Breast epithelium (tissue), 4 donors: ENCODE results near the gene KCNMB2. TPM values are rescaled to one million over a fixed set of nuclear protein-coding genes. Genes with fewer than 3 reads are reported as not detected.

ENCODE experiments used
- DNase-seq, 2 donors: peaks; one replicate each; pipeline ENCODE4 v3.0.0-alpha.2; 2019; ENCODE audit warnings: low spot score in 2 of 2
- H3K27ac ChIP-seq, 2 donors: fragments of 200-600 bp; sonication (generic) in 1 of 2; one replicate each; pipeline ENCODE4 v1.5.1; 2016 to 2019; ENCODE audit warnings: mild to moderate bottlenecking in 1 of 2
- H3K27me3 ChIP-seq, 2 donors: fragments of 200-600 bp; sonication (generic) in 1 of 2; one replicate each; pipeline versions ENCODE4 v1.5.1 to v1.6.0; 2017 to 2019; ENCODE audit warnings: control low read depth in 1 of 2, mild to moderate bottlenecking in 1 of 2
- H3K36me3 ChIP-seq: fragments of 200-600 bp; one replicate; pipeline ENCODE4 v1.5.1; 2019
- H3K4me1 ChIP-seq, 2 donors: fragments of 200-600 bp; sonication (generic); one replicate each; pipeline ENCODE4 v1.5.1; 2016 to 2019; ENCODE audit warnings: control low read depth in 1 of 2
- H3K4me3 ChIP-seq, 3 donors: fragments of 200-600 bp; sonication (generic); 1 replicate in 2 of 3; 2 replicates in 1 of 3; pipeline ENCODE4 v1.5.1; 2016 to 2019; ENCODE audit warnings: mild to moderate bottlenecking in 3 of 3, moderate library complexity in 2 of 3
- H3K9me3 ChIP-seq, 2 donors: fragments of 200-600 bp; sonication (generic) in 1 of 2; one replicate each; pipeline ENCODE4 v1.5.1; 2016 to 2019; ENCODE audit warnings: control low read depth in 1 of 2
- CTCF ChIP-seq, 3 donors: fragments of 450-650 bp; IDR thresholded peaks; one replicate each; pipeline ENCODE4 v1.5.1; 2016 to 2017; ENCODE audit warnings: antibody characterized with exemption in 3 of 3, mild to moderate bottlenecking in 3 of 3, moderate library complexity in 3 of 3
- POLR2A ChIP-seq: fragments of 450-650 bp; IDR thresholded peaks from one replicate; pipeline ENCODE4 v1.6.1; 2016; ENCODE audit warnings: antibody characterized with exemption, mild to moderate bottlenecking, moderate library complexity
- POLR2AphosphoS5 ChIP-seq, 3 donors: sonication (generic); formaldehyde crosslinking; IDR thresholded peaks; one replicate each; pipeline ENCODE4 v1.6.1; 2017; ENCODE audit warnings: antibody characterized with exemption in 3 of 3
- intact Hi-C: fragments of 100-400 bp; cut with DNase I; formaldehyde crosslinking; loops from one replicate; pipeline ENCODE4 v1.15.1; 2023; ENCODE audit warnings: low total_unique reads
- total RNA-seq, 3 donors: library from RNA; depleted of rRNA; stranded (reverse); fragments of >200 nt; gene quantifications; one replicate each; pipeline ENCODE4 v1.1.0, GENCODE V29; 2016

Gene KCNMB2
- total RNA-seq, 3 donors from 2014 or later = 0.59 TPM; not detected in 2

- intact Hi-C loops = no loop called here
- TF ChIP-seq POLR2AphosphoS5 (IDR thresholded peaks at IDR 0.05) (no peak), CTCF (IDR thresholded peaks at IDR 0.05) (no peak), POLR2A (no peak)
Measured at GRCh38 chr3:178527981-178528380, 8.3 kb upstream of the KCNMB2 start.

GRCh38 chr3:178529606-178530225, 6.5 kb upstream of the KCNMB2 start:
- H3K4me1 ChIP-seq = no peaks in the 10 kb centered on the region
- no peak for DNase-seq
- H3K9me3 ChIP-seq = no peaks in the 10 kb centered on the region
- H3K27me3 ChIP-seq = no peaks in the 10 kb centered on the region
- intact Hi-C loops = no loop called here
- no peaks in the 10 kb centered on the region for H3K36me3 ChIP-seq
- no peak for TF ChIP-seq CTCF (IDR thresholded peaks at IDR 0.05)
- no peak for TF ChIP-seq POLR2AphosphoS5 (IDR thresholded peaks at IDR 0.05)
- no peak for TF ChIP-seq POLR2A
- no peak overlapping the region for H3K27ac ChIP-seq
- no peak overlapping the region for H3K4me3 ChIP-seq

More at GRCh38 chr3:178527981-178528380, 8.3 kb upstream of the KCNMB2 start:
- H3K27me3 ChIP-seq = no peaks in the 10 kb centered on the region
- no peaks in the 10 kb centered on the region for H3K4me1 ChIP-seq
- H3K27ac ChIP-seq = no peak overlapping the region
- H3K9me3 ChIP-seq = no peaks in the 10 kb centered on the region
- H3K4me3 ChIP-seq = no peak overlapping the region
- no peak for DNase-seq
- no peaks in the 10 kb centered on the region for H3K36me3 ChIP-seq

- no peaks in the 10 kb centered on the region for H3K27me3 ChIP-seq
- no peaks in the 10 kb centered on the region for H3K4me1 ChIP-seq
- no peak for DNase-seq
- no peaks in the 10 kb centered on the region for H3K36me3 ChIP-seq
- H3K27ac ChIP-seq = no peak overlapping the region
- intact Hi-C loops = no loop called here
- no peak for TF ChIP-seq POLR2AphosphoS5 (IDR thresholded peaks at IDR 0.05)
- TF ChIP-seq POLR2A = no peak
- TF ChIP-seq CTCF (IDR thresholded peaks at IDR 0.05) = no peak
- H3K4me3 ChIP-seq = no peak overlapping the region
- H3K9me3 ChIP-seq = no peaks in the 10 kb centered on the region
Measured at GRCh38 chr3:178532476-178532875, 3.8 kb upstream of the KCNMB2 start.

DNA sequence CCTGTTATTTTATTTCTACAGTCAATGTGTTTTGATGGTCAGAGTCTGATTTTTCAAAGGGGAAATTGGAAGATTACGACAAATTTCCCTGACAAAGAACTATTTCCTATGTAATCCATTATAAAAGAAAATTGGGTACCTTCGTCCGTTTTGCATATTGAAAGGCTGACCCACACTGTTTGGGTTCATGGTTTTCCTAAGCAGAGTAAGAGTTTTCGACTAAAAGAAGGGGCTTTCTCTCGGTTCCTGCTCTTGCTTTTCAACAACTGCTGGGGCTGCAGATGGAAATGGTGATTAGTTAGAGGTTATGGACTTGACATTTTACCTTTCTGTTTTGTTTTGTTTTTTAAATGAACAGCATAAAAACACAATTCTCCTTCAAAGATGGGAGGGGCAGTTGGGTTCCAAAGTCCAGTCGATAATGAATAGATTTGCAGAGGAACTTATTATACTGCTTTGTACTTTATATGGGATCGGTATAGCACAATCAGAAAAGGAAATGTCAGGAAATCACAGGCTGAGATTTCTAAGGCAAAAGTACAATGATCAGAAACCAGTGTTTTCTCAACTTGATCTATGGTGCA, 978 bp downstream of the KCNMB2 start:
- Histone ChIP-seq H3K4me1 (no peaks in the 10 kb centered on the region), H3K4me3 (peak overlapping the region in 2 of 3 donors; percentile 53 to 64), H3K27ac (no peak overlapping the region), H3K36me3 (no peaks in the 10 kb centered on the region), H3K27me3 (peaks cover 0 to 6% of the 10 kb centered on the region in 2 donors), H3K9me3 (no peaks in the 10 kb centered on the region)
- no peak for DNase-seq
- TF ChIP-seq POLR2AphosphoS5 (IDR thresholded peaks at IDR 0.05) = no peak
- TF ChIP-seq CTCF (IDR thresholded peaks at IDR 0.05) = no peak
- TF ChIP-seq POLR2A = no peak
- intact Hi-C loops = no loop called here

DNA sequence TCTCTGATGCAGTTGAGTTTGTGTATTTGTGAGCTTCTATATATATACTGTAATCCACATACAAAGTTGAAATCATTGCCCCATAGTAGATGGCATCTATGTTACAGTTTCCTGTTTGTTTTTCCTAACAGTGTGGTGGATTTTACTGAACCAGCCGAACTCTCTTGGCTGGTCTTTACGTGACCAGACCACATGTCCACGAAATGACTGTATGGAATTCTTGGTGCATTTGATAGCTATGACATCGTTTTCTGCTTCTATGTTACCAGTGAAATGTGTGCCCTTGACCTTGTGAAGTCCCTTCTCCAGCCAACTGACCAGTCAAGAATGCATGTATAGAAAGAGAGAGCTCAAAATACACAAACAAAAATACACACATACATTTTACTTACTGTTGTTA, 1.8 kb downstream of the KCNMB2 start:
- Histone ChIP-seq H3K27me3 (peaks cover 0 to 6% of the 10 kb centered on the region in 2 donors), H3K4me3 (no peak overlapping the region), H3K4me1 (no peaks in the 10 kb centered on the region), H3K9me3 (no peaks in the 10 kb centered on the region), H3K27ac (no peak overlapping the region), H3K36me3 (no peaks in the 10 kb centered on the region)
- intact Hi-C loops = no loop called here
- TF ChIP-seq CTCF (IDR thresholded peaks at IDR 0.05) = no peak
- no peak for TF ChIP-seq POLR2A
- no peak for TF ChIP-seq POLR2AphosphoS5 (IDR thresholded peaks at IDR 0.05)
- DNase-seq = no peak
